GM18498 (cell line): ENCODE results near the gene IL17RE.
A peak's percentile ranks its signal among the peaks of the same experiment; 100 is the strongest.
"Not testable (repeated sequence)": the region's sequence is repeated elsewhere in the genome, so short reads cannot be mapped to it uniquely, and the experiment has no call there.

Experiments
- ATAC-seq: cut with Tn5 transposase; IDR thresholded peaks from one replicate; pipeline ENCODE4 v1.9.1; 2021; ENCODE audit warnings: mild to moderate bottlenecking, moderate library complexity; ENCODE audit not compliant: unreplicated experiment

The IL17RE gene

GRCh38 chr3:9879830-9880549, 22.7 kb upstream of the IL17RE start, which contains the start of gene CIDEC:
Gene CIDEC (minus strand): TSS chr3:9880253. CDS start chr3:9878486, 1,767 bp downstream.
- ATAC-seq: no peak

DNA sequence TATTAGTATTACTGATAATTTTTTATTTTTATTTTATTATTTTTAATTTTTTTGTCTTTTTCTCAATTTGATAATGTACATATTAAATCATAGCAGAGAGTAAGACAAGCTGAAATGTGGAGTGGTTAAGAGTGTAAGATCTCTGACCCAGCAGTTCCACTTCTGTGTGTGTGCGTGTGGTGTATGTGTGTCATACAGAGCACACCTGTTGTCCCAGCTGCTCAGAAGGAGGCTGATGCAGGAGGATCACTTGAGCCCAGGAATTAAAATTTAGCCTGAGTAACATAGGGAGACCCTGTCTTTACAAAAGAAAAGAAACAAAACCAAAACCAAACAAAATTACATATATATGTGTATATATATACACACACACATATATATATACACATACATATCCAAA, 21.2 kb upstream of the IL17RE start:
- no peak for ATAC-seq

DNA sequence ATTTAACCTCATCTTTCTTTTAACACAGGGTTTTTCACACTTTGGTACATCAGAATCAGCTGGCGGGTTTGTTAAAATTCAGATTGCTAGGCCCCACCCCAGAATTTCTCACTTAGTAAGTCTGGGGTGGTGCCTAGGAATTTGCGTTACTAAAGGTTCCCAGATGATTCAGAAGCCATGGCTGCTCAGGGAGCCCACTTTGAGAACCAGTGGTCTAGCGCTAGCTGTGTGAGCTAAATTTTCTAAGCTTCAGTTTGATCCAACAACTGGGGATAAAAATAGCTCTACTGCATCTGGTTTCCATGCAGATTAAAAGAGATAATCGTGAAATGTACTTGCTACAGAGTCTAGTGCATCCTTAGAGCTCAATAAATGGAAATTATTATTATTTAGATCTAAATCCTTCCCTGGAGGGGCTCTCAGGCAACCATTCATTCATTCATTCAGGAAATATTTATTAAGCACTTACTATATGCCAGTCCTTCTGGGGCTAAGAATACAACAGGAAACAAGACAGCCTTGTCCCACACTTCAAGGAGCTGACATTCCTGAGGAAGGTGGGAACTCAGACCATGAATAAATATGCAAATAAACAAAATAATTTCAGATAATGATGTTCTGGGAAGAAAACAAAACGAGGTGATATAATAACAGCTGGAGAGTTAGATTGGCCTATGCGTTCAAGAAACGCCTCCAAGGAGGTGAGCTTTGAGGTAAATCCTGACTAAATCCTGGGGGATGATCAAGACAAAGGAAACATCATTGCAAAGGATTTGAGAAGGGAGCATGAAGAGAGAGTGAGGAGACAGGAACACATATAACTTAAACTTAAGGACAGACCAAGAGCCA, 18.7 kb upstream of the IL17RE start:
- no peak for ATAC-seq

- no peak for ATAC-seq
Observed at GRCh38 chr3:9884555-9885165, 18.0 kb upstream of the IL17RE start.

GRCh38 chr3:9886328-9886727, 16.3 kb upstream of the IL17RE start:
- no peak for ATAC-seq

GRCh38 chr3:9887480-9887879, 15.2 kb upstream of the IL17RE start:
- no peak for ATAC-seq

GRCh38 chr3:9888540-9888939, 14.1 kb upstream of the IL17RE start:
- no peak for ATAC-seq

- ATAC-seq: no peak
Observed at GRCh38 chr3:9889405-9889804, 13.2 kb upstream of the IL17RE start.

DNA sequence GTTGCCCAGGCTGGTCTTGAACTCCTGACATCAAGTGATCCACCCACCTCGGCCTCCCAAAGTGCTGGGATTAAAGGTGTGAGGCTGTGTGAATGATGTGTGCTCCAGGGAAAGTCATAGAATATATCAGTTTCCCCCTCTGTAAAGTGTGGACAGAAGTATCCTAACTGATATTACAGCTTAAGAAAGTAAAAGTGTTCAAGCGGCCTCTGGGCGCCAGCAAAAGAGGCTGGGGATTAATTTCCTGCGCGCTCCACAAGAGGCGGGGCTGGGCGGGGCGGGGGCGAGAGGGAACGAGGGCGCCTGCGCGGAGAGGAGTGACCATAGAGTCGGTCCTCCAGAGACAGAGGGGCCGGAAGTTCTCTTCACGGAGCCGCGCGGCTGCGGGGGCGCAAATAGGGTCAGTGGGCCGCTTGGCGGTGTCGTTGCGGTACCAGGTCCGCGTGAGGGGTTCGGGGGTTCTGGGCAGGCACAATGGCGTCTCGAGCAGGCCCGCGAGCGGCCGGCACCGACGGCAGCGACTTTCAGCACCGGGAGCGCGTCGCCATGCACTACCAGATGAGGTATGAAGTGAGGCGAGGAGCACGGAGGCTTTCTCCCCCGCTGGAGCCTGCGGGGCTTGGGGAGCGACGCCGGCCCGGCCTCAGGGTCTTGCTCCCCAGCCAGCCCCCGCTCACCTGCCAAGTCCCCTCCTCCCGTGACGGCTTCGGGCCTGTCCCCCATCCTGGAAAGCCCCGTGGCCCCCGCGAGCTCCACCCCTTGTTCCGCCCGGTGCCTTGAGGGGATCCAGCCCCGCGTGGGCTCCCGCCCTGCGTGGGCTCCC, 12.2 kb upstream of the IL17RE start, which contains the start of gene JAGN1:
Gene JAGN1, plus strand, starts transcription at position 362 of the 823 bp plus-strand sequence. Its CDS starts 113 bp downstream, at position 475.
- peak; percentile 87 for ATAC-seq

GRCh38 chr3:9891072-9891622, 11.5 kb upstream of the IL17RE start:
- ATAC-seq: no peak

- ATAC-seq: no peak
Observed at GRCh38 chr3:9893739-9894138, 8.9 kb upstream of the IL17RE start.

DNA sequence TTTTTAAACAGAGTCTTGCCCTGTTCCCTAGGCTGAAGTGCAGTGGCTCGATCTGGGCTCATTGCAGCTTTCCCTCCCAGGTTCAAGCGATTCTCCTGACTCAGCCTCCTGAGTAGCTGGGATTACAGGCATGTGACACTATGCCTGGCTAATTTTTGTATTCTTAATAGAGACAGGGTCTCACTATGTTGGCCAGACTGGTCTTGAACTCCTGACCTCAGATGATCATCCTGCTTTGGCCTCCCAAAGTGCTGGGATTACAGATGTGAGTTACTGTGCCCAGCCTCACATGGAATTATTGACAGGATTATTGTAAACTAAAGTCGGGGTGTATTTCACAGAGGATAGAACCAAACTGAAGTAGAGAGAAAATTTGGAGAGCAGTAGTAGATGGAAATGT, 6.9 kb upstream of the IL17RE start:
- not testable (repeated sequence) for ATAC-seq

- ATAC-seq: not testable (repeated sequence)
Observed at GRCh38 chr3:9896755-9897407, 5.8 kb upstream of the IL17RE start.

GRCh38 chr3:9897408-9898372, 5.0 kb upstream of the IL17RE start:
- no peak for ATAC-seq

- no peak for ATAC-seq
Observed at GRCh38 chr3:9898467-9899241, 4.0 kb upstream of the IL17RE start.

GRCh38 chr3:9899289-9899791, 3.3 kb upstream of the IL17RE start:
- no peak for ATAC-seq

DNA sequence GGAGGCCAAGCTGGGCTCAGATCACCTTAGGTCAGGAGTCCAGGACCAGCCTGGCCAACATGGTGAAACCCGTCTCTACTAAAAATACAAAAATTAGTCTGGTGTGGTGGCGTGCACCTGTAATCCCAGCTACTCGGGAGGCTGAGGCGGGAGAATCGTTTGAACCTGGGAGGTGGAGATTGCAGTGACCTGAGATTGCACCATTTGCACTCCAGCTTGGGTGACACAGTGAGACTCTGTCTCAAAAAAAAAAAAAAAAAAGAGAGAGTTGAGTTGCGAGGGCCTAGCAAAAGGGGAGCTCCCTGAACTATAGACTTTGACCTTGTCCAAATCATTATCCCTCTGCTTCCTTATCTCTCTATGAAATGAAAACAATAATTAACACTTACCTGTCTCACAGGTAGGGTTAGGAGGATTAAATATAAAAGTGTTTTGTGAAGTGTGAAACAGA, 1.7 kb upstream of the IL17RE start:
- ATAC-seq: not testable (repeated sequence)

- no peak for ATAC-seq
Observed at GRCh38 chr3:9901967-9902366, 681 bp upstream of the IL17RE start.
